ENCODE data around the gene BMPR1B. TPM values are rescaled to one million over a fixed set of nuclear protein-coding genes. Genes with fewer than 3 reads are reported as not detected.

BMPR1B gene
- total RNA-seq, 1 experiment from 2014 or later, result not detected

GRCh38 chr4:95142932-95143331 lies 385.2 kb downstream of the BMPR1B start:
- POLR2A ChIA-PET, result no interaction called here
- Histone ChIP-seq H3K36me3 (ENCODE audit: control insufficient read depth in 1 of 2, insufficient read depth in 2 of 2, low read length in 2 of 2) (no peaks in the 10 kb centered on the region), H3K27me3 (ENCODE audit: insufficient read depth, low read length) (no peaks in the 10 kb centered on the region), H3K27ac (ENCODE audit: low read depth, low read length) (no peak overlapping the region), H3K9ac (ENCODE audit: low read length) (no peak overlapping the region), H3K4me2 (ENCODE audit: low read length) (no peak overlapping the region), H3K4me1 (ENCODE audit: control insufficient read depth in 1 of 2, insufficient read depth in 2 of 2, low read length in 2 of 2) (no peaks in the 10 kb centered on the region), H4K20me1 (ENCODE audit: insufficient read depth) (no peaks in the 10 kb centered on the region), H2AFZ (ENCODE audit: low read depth, low read length, poor library complexity, severe bottlenecking) (no peak overlapping the region), H3K4me3 (replicated peaks in 1 of 2; ENCODE audit: low read depth in 1 of 2, low read length in 2 of 2) (no peak overlapping the region), H3K9me2 (ENCODE audit: insufficient read depth) (no peaks in the 10 kb centered on the region), H3K79me2 (ENCODE audit: insufficient read depth, low read length) (no peaks in the 10 kb centered on the region), H3K9me3 (ENCODE audit: control insufficient read depth in 1 of 2, insufficient read depth in 1 of 2, low read depth in 1 of 2, low read length in 2 of 2) (no peaks in the 10 kb centered on the region)
- DNase-seq (ENCODE audit: low read depth, low spot score) (no peak), ATAC-seq (peak; percentile 73)
- intact Hi-C loops (cut with micrococcal nuclease), result no loop called here
- RAD21 ChIA-PET (ENCODE audit: low non-redundant PET in 1 of 2, low total read pairs in 2 of 2, uncharacterized antibody in 2 of 2, unreplicated experiment in 2 of 2), result no interaction called here
- TF ChIP-seq ZFX (IDR thresholded peaks at IDR 0.05) (no peak), ELF1 (IDR thresholded peaks at IDR 0.05; ENCODE audit: borderline replicate concordance, low read depth) (no peak), YY1 (IDR thresholded peaks at IDR 0.05; ENCODE audit: extremely low read depth, insufficient replicate concordance, low read depth, low read length) (no peak), CTCF (IDR thresholded peaks at IDR 0.05 in 2 of 3, conservative IDR thresholded peaks at IDR 0.05 in 1 of 3; ENCODE audit: borderline replicate concordance in 1 of 3, insufficient read depth in 1 of 3, low read depth in 2 of 3, low read length in 2 of 3) (no peak; a peak in 1 of 6 replicates), EZH2 (IDR thresholded peaks at IDR 0.05) (no peak), RAD21 (IDR thresholded peaks at IDR 0.05; ENCODE audit: low read depth) (no peak), REST (IDR thresholded peaks at IDR 0.05; ENCODE audit: low read depth) (no peak), EGR1 (IDR thresholded peaks at IDR 0.05; ENCODE audit: low read depth) (no peak), ZNF274 (IDR thresholded peaks at IDR 0.05; ENCODE audit: low read depth, low read length) (no peak), ATF3 (IDR thresholded peaks at IDR 0.05) (no peak), SRF (IDR thresholded peaks at IDR 0.05; ENCODE audit: low read depth) (no peak), MAX (IDR thresholded peaks at IDR 0.05) (no peak), EZH2phosphoT487 (IDR thresholded peaks at IDR 0.05; ENCODE audit: borderline replicate concordance) (no peak), SP1 (IDR thresholded peaks at IDR 0.05; ENCODE audit: low read depth) (no peak), ZBTB33 (IDR thresholded peaks at IDR 0.05; ENCODE audit: extremely low read depth, insufficient replicate concordance, low read length) (no peak), POLR2AphosphoS5 (IDR thresholded peaks at IDR 0.05; ENCODE audit: low read depth, low read length) (no peak), CBX3 (IDR thresholded peaks at IDR 0.05; ENCODE audit: low read depth) (no peak), SIN3A (IDR thresholded peaks at IDR 0.05; ENCODE audit: low read depth) (no peak), JUND (IDR thresholded peaks at IDR 0.05) (no peak), POLR2A (IDR thresholded peaks at IDR 0.05; ENCODE audit: borderline replicate concordance, extremely low read depth, insufficient read depth, insufficient read length) (no peak)
- BruUV-seq (replicated peaks), result no TSS peak
- CTCF ChIA-PET, result no interaction called here

All from HCT116 (cell line).